ENCODE measurements around the gene LARP4. TPM values are rescaled to one million over a fixed set of nuclear protein-coding genes. Genes with fewer than 3 reads are reported as not detected.
"Not testable (repeated sequence)": the region's sequence is repeated elsewhere in the genome, so short reads cannot be mapped to it uniquely, and the experiment has no call there.

Gene LARP4
- polyA plus RNA-seq, 6 donors from 2014 or later: 16.1 to 32.6 (median 20.3) TPM

DNA sequence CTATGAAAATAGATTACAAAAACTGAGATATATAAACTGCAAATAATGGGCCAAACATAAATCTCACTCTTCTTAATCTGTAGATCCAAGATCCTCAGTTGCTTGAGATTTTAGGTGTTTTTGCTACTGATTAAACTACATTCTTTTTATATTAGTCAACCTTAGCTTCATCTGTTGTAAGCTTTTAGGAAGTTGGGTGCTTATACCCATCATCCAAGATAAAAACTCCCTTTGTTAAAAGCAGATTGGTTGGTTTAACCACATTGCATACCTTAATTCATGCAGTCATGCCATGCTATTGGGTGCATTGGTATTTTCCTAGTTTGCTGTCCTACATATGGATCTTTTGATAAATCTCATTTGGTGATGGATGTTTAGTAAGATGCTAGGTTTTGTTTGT lies 57.9 kb downstream of the LARP4 start:
- Mint-ChIP-seq H3K4me3 (no peak overlapping the region), H3K36me3 (peaks cover 1 to 14% of the 10 kb centered on the region in 2 donors), H3K27me3 (no peaks in the 10 kb centered on the region), H3K27ac (no peak overlapping the region), H3K9me3 (no peaks in the 10 kb centered on the region), H3K4me1 (peaks cover 0 to 4% (median 0%) of the 10 kb centered on the region in 3 donors)
- DNase-seq (no peak), ATAC-seq (ENCODE audit: low read depth in 2 of 2) (no peak)

DNA sequence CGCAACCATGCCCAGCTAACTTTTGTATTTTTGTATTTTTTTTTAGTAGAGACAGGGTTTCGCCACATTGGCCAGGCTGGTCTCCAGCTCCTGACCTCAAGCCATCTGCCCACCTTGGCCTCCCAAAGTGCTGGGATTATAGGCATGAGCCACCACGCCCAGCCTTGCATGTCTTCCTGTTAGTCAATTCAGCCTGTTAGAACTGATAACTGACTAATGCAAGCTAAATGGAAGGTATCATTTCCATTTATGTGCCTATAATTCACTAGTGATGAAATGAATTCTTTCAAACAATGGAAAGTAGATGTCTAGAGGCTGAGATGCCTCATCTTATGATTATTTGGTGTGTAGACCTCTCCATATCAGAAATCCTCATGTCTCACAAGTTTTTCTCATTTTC lies 66.8 kb downstream of the LARP4 start:
- no peaks in the 10 kb centered on the region for H3K27me3 Mint-ChIP-seq
- no peak overlapping the region for H3K4me3 Mint-ChIP-seq
- peaks cover 0 to 3% (median 0%) of the 10 kb centered on the region in 3 donors for H3K4me1 Mint-ChIP-seq
- peaks cover 17 to 39% of the 10 kb centered on the region in 2 donors for H3K36me3 Mint-ChIP-seq
- H3K9me3 Mint-ChIP-seq: peaks cover 0 to 4% (median 0%) of the 10 kb centered on the region in 7 donors
- H3K27ac Mint-ChIP-seq: peak overlapping the region in 1 of 6 donors; percentile 74
- DNase-seq: no peak
- ATAC-seq (ENCODE audit: low read depth in 2 of 2): no peak

DNA sequence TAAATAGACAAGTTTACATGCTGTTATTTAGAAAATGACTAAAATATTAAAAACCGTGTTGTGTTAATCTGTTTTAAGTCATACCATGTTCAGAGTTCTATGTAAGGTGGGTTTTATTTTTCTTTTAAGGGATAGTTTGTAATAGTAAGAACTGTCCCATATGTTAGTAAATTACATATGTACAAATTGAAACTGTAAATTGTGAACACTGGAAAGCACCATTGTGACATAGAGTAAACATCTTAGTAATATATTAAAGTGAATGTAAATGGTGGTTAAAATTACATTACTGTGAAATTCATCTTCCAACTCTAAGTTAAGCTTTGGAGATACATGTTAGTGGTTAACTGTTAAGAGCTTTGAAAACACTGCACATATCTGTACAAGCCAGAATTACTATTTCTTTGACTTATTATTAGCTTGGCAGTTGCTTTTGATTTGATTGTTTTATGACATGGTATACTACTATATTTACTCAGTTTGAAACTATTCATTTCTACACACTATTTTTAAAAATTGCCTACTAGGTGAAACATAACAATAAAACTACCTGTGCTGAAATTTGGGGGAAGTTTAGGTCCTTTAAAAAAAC lies 76.7 kb downstream of the LARP4 start:
- Mint-ChIP-seq H3K27ac (peak overlapping the region in 1 of 6 donors; percentile 20), H3K27me3 (no peaks in the 10 kb centered on the region), H3K4me3 (no peak overlapping the region), H3K9me3 (no peaks in the 10 kb centered on the region), H3K36me3 (peaks cover 21 to 24% of the 10 kb centered on the region in 2 donors), H3K4me1 (no peaks in the 10 kb centered on the region)
- DNase-seq: no peak
- no peak for ATAC-seq (ENCODE audit: low read depth in 2 of 2)

DNA sequence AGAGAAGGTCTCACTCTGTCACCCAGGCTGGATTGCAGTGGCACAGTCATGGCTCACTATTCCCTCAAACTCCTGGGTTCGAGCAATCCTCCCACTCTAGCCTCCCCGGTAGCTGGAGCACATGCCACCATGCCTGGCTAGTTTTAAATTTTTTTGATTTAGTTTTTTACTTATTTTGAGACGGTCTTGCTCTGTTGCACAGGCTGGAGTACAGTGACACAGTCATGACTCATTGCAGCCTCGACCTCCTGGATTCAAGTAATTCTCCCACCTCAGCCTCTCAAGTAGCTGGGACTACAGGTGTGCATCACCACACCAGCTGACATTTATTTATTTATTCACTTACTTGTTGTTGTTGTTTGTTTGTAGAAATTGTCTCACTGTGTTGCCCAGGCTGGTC lies 81.9 kb downstream of the LARP4 start:
- Mint-ChIP-seq H3K4me1 (no peaks in the 10 kb centered on the region), H3K27me3 (no peaks in the 10 kb centered on the region), H3K36me3 (no peaks in the 10 kb centered on the region), H3K9me3 (peaks cover 0 to 5% (median 0%) of the 10 kb centered on the region in 7 donors), H3K27ac (no peak overlapping the region), H3K4me3 (no peak overlapping the region)
- no peak for DNase-seq
- ATAC-seq (ENCODE audit: low read depth in 2 of 2): no peak

DNA sequence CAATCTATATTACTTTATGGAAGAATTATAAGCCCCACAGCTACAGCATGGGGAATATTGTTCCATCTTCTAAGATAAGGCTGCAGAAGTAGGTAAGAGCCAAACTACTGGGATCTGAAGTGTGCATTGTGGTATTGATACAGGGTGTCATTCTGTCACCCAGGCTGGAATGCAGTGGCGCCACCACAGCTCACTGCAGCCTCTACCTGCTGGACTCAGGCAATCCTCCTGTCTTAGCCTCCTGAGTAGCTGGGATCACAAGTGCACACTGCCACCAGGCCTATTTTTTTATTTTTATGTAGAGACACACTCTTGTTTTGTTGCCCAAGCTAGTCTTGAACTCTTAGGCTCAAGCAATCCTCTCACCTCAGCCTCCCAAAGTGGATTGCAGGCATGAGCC lies 82.8 kb downstream of the LARP4 start:
- Mint-ChIP-seq H3K27ac (no peak overlapping the region), H3K9me3 (peaks cover 0 to 5% (median 2%) of the 10 kb centered on the region in 7 donors), H3K4me3 (no peak overlapping the region), H3K27me3 (no peaks in the 10 kb centered on the region), H3K4me1 (no peaks in the 10 kb centered on the region), H3K36me3 (no peaks in the 10 kb centered on the region)
- ATAC-seq (ENCODE audit: low read depth in 2 of 2) (no peak), DNase-seq (no peak)

DNA sequence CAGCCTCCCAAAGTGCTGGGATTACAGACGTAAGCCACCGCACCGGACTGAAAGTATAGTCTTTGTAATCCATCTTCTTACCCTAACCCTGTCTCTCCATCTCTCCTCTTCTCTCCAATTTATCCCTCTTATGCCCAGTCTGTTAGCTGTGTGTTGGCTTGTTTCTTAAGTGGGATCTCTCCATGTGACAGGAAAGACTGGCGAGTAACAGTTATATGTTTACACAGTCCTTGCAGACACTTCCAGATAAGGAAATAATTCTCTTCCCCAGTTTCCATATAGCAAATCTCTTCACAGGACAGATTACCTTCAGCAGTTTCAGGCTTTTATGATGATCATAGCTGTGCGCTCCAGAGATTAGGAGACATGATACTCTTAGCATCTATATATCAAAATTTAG lies 88.1 kb downstream of the LARP4 start:
- H3K4me1 Mint-ChIP-seq: no peaks in the 10 kb centered on the region
- DNase-seq: no peak
- H3K9me3 Mint-ChIP-seq: peaks cover 5 to 39% (median 31%) of the 10 kb centered on the region in 7 donors
- no peaks in the 10 kb centered on the region for H3K27me3 Mint-ChIP-seq
- no peak for ATAC-seq (ENCODE audit: low read depth in 2 of 2)
- H3K36me3 Mint-ChIP-seq: no peaks in the 10 kb centered on the region
- no peak overlapping the region for H3K4me3 Mint-ChIP-seq
- H3K27ac Mint-ChIP-seq: no peak overlapping the region

DNA sequence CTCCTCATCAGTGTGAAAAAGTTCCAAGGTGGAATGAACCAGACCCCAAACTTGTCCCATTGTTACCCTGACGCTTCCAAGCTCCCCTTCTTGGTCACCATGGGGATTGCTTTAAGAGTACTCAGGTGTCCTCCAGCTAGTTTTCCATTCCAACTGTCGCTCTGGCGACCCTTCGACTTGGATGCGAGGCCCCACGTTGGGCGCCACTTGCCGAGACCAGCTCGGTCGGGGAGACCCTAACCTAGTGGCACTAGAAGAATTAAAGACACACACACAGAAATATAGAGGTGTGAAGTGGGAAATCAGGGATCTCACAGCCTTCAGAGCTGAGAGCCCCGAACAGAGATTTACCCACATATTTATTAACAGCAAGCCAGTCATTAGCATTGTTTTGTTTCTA lies 97.4 kb downstream of the LARP4 start:
- H3K27me3 Mint-ChIP-seq; H3K4me1 Mint-ChIP-seq; DNase-seq; H3K4me3 Mint-ChIP-seq; ATAC-seq (ENCODE audit: low read depth in 2 of 2): not testable (repeated sequence)
- H3K36me3 Mint-ChIP-seq: peaks cover 22 to 26% of the 10 kb centered on the region in 2 donors
- H3K9me3 Mint-ChIP-seq: peaks cover 11 to 73% (median 55%) of the 10 kb centered on the region in 7 donors
- H3K27ac Mint-ChIP-seq: peak overlapping the region in 3 of 6 donors; percentile 26 to 83 (median 80)

DNA sequence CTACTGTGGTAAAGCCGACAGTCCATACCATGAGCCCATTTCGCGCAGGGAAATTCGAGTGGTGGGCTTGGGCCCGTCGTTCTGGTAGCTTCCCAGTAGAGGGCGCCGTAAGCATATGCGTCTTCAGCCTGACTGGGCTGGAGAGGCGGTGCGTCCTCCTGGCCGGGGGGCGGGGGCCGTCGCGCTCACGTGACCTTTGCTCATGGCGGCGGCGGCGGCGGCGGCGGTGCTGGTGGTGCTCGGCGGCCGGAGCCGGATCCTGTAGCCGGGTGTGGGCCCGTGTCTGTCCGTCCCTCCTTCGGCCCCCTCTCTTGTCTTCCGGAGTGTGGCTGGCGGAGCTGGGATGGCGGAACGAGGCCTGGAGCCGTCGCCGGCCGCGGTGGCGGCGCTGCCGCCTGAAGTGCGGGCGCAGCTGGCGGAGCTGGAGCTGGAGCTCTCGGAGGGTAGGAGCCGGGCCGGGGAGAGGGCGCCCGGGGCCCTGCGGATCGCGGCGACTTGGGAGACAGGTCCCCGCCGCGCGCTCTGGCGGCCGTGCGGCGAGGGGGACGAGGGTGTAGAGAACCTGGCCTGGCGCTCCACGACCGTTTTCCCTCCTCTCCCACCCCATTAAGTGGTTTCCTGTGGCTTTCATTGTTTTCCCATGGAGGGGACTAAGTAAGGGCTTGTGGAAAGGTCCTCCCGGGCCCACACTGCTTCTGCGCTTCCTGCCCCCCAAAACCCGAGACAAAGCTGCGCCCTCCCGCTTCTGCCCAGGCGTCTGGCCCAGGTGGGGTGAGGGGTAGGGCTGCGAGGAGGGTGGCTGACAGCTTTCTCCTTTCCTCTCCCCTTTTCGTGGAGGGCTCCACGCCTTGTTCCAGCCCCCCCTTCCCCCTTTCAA lies 104.4 kb downstream of the LARP4 start, which contains the start of gene DIP2B:
DIP2B (plus strand) TSS at position 188 of the 877 bp plus-strand sequence; CDS start at position 344, 156 bp downstream.
- no peaks in the 10 kb centered on the region for H3K27me3 Mint-ChIP-seq

DNA sequence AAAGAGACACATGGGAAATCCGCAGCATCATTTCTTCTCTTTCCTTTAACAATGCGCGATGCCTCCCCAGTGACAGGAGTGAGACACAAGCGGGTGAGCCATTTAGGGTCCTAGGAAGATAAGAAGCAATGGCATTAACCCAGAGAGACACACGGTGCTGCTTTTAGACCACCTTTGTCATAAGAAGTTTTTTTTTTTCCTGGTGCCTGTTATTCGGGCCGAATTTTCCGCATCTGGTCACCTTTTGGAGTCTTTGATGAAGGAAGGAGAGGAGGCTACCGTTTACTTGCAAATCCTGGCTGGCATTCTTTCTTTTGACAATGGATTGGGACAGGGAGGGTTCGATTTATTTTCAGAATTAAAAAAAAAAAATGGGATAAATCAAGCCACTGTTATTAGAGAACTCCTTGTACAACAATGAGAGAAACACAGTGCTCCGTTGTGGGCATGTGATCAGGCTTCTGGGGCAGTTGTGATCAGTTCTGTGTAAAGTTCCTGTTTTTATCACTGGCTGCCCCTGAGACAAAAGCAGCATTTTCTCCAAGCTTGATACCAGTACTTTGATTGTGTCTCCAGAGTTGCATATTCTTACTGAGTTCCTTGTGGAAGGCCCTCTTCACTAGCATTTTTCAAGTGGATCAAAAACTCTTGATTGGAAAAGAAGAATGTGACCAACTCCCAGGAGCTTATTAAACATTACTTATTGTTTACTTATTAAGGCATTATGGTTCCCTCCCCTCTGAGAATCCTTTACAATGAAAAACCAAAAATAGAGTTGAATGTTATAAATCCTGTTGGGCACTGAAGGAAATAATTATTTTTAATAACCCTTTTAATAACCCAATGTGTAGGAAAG lies 105.2 kb downstream of the LARP4 start:
- peak overlapping the region; percentile 95 to 99 (median 96) for H3K4me3 Mint-ChIP-seq
- ATAC-seq (ENCODE audit: low read depth in 2 of 2): peak; percentile 38 to 39

More for the DNA sequence above, 104.4 kb downstream of the LARP4 start, which contains the start of gene DIP2B:
- H3K9me3 Mint-ChIP-seq: peaks cover 0 to 9% (median 5%) of the 10 kb centered on the region in 7 donors
- ATAC-seq (ENCODE audit: low read depth in 2 of 2): peak; percentile 84 to 87
- H3K36me3 Mint-ChIP-seq: no peaks in the 10 kb centered on the region
- peaks cover 40 to 48% (median 45%) of the 10 kb centered on the region in 3 donors for H3K4me1 Mint-ChIP-seq
- H3K4me3 Mint-ChIP-seq: peak within 1 kb of the TSS; percentile 95 to 99 (median 96)
- DNase-seq: peak; percentile 96
- H3K27ac Mint-ChIP-seq: peak within 1 kb of the TSS; percentile 80 to 96 (median 92)

DNA sequence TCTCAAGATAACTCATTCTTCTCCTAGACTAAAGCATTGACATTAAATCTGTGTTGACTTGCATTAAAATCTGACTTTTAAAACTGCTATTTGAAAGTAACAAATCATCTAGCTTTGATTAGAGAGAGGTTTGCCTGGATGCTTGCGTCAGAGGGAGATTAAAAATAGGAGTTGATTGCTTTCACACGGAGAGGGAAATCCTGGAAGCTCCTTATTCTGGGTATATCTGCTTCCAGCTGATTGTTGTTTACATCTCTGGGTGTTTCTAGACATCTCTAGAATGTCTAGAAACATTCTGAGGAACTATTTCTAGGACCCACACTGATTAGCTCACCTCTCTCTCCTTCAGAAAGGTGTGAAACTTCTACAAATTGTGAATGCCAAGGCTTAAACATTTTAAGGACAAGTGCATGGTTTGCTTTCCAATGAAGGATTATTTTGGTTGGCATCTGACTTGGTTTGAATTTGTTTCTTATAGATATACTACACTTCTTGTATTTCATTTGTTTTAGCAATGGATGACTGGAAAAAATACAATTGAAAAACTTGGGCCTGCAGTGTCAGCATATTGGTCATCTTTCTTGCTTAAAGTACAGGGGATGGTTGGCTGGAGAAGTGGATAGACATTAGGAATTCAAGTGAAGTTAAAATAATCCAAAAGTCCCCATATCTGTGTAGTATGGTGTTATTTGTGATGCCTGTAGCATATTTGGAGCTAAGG lies 106.2 kb downstream of the LARP4 start:
- peak overlapping the region in 2 of 6 donors; percentile 92 to 96 for H3K27ac Mint-ChIP-seq
- H3K9me3 Mint-ChIP-seq: no peaks in the 10 kb centered on the region
- no peaks in the 10 kb centered on the region for H3K27me3 Mint-ChIP-seq
- no peaks in the 10 kb centered on the region for H3K36me3 Mint-ChIP-seq
- no peak for ATAC-seq (ENCODE audit: low read depth in 2 of 2)
- no peak for DNase-seq
- H3K4me1 Mint-ChIP-seq: peaks cover 40 to 59% (median 53%) of the 10 kb centered on the region in 3 donors
- peak overlapping the region; percentile 95 to 99 (median 96) for H3K4me3 Mint-ChIP-seq

More for the DNA sequence above, 105.2 kb downstream of the LARP4 start:
- Mint-ChIP-seq H3K4me1 (peaks cover 40 to 56% (median 52%) of the 10 kb centered on the region in 3 donors), H3K27me3 (no peaks in the 10 kb centered on the region), H3K27ac (peak overlapping the region; percentile 80 to 96 (median 92)), H3K9me3 (peaks cover 0 to 1% (median 0%) of the 10 kb centered on the region in 7 donors), H3K36me3 (no peaks in the 10 kb centered on the region)
- DNase-seq: peak; percentile 55

DNA sequence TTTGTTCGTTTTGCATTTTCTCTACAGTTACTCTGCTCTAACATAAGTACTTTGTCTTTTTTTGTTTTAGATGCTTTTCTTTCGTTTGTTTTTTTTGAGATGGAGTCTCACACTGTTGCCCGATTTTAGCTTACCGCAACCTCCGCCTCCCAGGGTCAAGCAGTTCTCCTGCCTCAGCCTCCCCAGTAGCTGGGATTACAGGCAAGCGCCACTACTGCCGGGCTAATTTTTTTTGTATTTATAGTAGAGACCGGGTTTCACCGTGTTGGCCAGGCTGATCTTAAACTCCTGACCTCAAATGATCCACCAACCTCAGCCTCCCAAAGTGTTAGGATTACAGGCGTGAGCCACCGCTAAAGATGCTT lies 106.8 kb downstream of the LARP4 start:
- Mint-ChIP-seq H3K27ac (peak overlapping the region in 4 of 6 donors; percentile 44 to 92 (median 54)), H3K36me3 (no peaks in the 10 kb centered on the region), H3K4me1 (peaks cover 40 to 65% (median 56%) of the 10 kb centered on the region in 3 donors), H3K4me3 (peak overlapping the region in 7 of 8 donors; percentile 77 to 99 (median 95)), H3K27me3 (no peaks in the 10 kb centered on the region), H3K9me3 (no peaks in the 10 kb centered on the region)
- ATAC-seq (ENCODE audit: low read depth in 2 of 2) (no peak), DNase-seq (no peak)

DNA sequence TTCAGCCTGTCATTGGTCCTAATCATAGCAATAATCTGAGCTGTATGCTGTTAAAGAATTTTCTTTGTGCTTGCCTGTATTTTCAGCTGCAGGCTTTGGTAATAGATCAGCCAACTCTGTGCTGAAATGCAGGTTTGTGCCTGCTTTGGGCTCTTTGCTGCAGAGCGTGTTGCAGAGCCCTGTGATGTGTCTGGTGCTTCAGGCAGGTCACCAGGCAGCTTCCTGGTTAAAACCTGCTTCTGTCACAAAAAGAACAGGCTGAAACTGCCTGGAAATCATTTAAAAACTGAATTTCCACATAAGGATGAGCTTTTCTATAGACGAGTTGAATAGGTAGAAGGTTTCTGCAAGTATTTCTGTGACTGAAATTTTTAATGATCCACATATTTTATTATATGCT lies 107.2 kb downstream of the LARP4 start:
- DNase-seq: no peak
- Mint-ChIP-seq H3K27me3 (no peaks in the 10 kb centered on the region), H3K36me3 (no peaks in the 10 kb centered on the region), H3K4me1 (peaks cover 42 to 69% (median 61%) of the 10 kb centered on the region in 3 donors), H3K9me3 (no peaks in the 10 kb centered on the region), H3K27ac (peak overlapping the region in 3 of 6 donors; percentile 44 to 92 (median 62)), H3K4me3 (peak overlapping the region in 7 of 8 donors; percentile 82 to 99 (median 95))
- no peak for ATAC-seq (ENCODE audit: low read depth in 2 of 2)
